Measurements from ENCODE around the gene NOSIP.

DNA sequence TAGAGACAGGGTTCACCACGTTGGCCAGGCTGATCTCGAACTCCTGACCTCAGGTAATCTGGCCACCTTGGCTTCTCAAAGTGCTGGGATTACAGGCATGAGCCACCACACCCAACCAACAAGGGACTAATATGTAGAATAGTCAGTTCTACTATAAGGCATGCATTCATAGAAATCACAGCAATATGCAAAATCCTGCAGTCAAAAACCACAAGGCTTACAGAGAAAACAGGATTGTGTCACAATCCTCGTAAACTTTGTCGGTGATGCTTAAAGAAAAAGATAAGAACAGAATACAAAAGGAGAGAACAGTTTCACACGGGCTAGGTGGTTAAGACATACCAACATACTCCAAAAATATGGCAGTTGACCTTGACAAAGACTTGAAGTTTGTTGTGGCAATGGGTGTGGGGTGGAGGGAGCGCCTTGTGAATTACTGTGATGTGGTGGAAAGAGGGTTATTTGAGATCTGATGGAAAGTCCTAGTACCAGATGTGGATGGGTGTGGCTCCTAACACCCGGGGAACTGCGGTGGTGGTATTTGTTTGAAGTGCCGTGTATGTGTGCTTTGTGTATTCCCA lies 12.4 kb downstream of the NOSIP start:
- TF ChIP-seq, protein P1, sequence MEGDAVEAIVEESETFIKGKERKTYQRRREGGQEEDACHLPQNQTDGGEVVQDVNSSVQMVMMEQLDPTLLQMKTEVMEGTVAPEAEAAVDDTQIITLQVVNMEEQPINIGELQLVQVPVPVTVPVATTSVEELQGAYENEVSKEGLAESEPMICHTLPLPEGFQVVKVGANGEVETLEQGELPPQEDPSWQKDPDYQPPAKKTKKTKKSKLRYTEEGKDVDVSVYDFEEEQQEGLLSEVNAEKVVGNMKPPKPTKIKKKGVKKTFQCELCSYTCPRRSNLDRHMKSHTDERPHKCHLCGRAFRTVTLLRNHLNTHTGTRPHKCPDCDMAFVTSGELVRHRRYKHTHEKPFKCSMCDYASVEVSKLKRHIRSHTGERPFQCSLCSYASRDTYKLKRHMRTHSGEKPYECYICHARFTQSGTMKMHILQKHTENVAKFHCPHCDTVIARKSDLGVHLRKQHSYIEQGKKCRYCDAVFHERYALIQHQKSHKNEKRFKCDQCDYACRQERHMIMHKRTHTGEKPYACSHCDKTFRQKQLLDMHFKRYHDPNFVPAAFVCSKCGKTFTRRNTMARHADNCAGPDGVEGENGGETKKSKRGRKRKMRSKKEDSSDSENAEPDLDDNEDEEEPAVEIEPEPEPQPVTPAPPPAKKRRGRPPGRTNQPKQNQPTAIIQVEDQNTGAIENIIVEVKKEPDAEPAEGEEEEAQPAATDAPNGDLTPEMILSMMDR (IDR thresholded peaks at IDR 0.05 in 4 of 5, conservative IDR thresholded peaks at IDR 0.05 in 1 of 5) = no peak
- no peak for TF ChIP-seq POLR2A (IDR thresholded peaks at IDR 0.05)
